ENCODE results near the gene TCF3.
A peak's percentile ranks its signal among the peaks of the same experiment; 100 is the strongest.

Gene TCF3

DNA sequence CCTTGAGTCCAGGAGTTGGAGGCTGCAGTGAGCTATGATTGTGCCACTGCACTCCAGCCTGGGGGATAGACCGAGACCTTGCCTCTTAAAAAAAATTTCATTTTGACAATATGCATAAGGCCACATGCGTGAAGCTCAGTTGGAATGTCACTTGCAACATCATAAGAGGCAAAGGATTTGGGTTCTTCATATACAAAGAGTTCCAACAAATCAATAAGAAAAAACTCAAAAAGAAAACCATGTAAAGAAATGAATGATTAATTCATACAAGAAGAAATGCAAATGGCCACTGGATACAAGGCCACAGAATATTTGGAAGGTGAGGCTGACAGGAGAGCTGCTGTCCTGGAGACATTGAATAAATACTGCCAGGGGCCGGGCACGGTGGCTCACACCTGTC lies 9.6 kb upstream of the TCF3 start:
- Histone ChIP-seq H3K27me3 (no peaks in the 10 kb centered on the region), H3K27ac (peak overlapping the region; percentile 23; the same call in 1 of the 2 replicates), H3K9ac (no peak overlapping the region), H3K4me3 (no peak overlapping the region), H3K4me2 (peak overlapping the region; percentile 88), H3K36me3 (no peaks in the 10 kb centered on the region), H3K4me1 (peaks cover 95% of the 10 kb centered on the region), H3K9me3 (no peaks in the 10 kb centered on the region; the same call in 1 of the 2 replicates), H4K20me1 (no peaks in the 10 kb centered on the region)
- TF ChIP-seq Cebpa-rat (IDR thresholded peaks at IDR 0.05): no peak

DNA sequence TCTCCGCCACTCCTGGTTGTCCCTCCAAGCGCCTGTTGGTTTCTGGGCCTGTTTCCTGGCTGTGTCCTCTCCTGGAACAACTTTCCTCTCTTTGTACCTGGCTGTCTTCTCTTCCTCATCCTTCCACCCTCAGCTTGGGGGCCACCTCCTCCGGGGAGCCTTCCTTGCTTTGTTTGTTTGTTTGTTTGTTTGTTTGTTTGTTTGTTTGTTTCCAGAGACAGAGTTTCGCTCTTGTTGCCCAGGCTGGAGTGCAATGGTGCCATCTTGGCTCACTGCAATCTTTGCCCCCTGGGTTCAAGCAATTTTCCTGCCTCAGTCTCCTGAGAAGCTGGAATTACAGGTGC lies 6.6 kb upstream of the TCF3 start:
- H3K9me3 ChIP-seq: no peaks in the 10 kb centered on the region; the same call in 1 of the 2 replicates
- H3K9ac ChIP-seq: no peak overlapping the region
- H3K27ac ChIP-seq: 0 out of 2 replicates have a peak overlapping the region, but pooled peaks have one; percentile 63
- no peak overlapping the region for H3K4me3 ChIP-seq
- H4K20me1 ChIP-seq: no peaks in the 10 kb centered on the region
- peak overlapping the region; percentile 88 for H3K4me2 ChIP-seq
- TF ChIP-seq Cebpa-rat (IDR thresholded peaks at IDR 0.05): no peak
- no peaks in the 10 kb centered on the region for H3K27me3 ChIP-seq
- peaks cover 97% of the 10 kb centered on the region for H3K4me1 ChIP-seq
- no peaks in the 10 kb centered on the region for H3K36me3 ChIP-seq

GRCh38 chr19:1658150-1659083 lies 6.0 kb upstream of the TCF3 start:
- no peaks in the 10 kb centered on the region for H3K36me3 ChIP-seq
- peak overlapping the region; percentile 63; the same call in 1 of the 2 replicates for H3K27ac ChIP-seq
- no peak overlapping the region for H3K4me3 ChIP-seq
- H3K4me1 ChIP-seq: peaks cover 97% of the 10 kb centered on the region
- H3K4me2 ChIP-seq: peak overlapping the region; percentile 88
- no peaks in the 10 kb centered on the region for H4K20me1 ChIP-seq
- no peak for TF ChIP-seq Cebpa-rat (IDR thresholded peaks at IDR 0.05)
- H3K27me3 ChIP-seq: no peaks in the 10 kb centered on the region
- H3K9me3 ChIP-seq: no peaks in the 10 kb centered on the region; the same call in 1 of the 2 replicates
- no peak overlapping the region; the same call in 1 of the 2 replicates for H3K9ac ChIP-seq

DNA sequence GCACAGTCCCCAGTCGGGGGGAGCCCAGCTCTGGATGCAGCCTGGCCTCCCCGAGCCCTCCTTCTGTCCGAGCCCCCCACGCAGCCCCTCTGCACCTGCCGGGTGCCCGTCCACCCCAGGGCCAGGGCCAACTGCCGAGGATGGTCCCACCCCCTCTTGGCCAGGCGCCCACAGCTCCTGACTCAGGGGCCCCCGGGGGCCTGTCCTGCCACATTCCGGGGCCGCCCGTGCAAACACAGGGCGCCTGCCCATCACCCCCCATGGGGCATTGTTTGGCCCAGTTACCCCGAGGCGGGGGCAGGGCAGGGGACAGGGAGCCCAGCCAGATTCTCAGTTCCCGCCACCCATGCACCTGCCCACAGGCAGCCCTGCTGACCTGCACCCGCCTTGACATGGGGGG lies 5.3 kb upstream of the TCF3 start:
- no peaks in the 10 kb centered on the region for H4K20me1 ChIP-seq
- H3K4me3 ChIP-seq: no peak overlapping the region
- H3K27ac ChIP-seq: peak overlapping the region; percentile 63
- H3K4me2 ChIP-seq: peak overlapping the region; percentile 88
- TF ChIP-seq Cebpa-rat (IDR thresholded peaks at IDR 0.05): no peak
- no peaks in the 10 kb centered on the region for H3K36me3 ChIP-seq
- H3K9me3 ChIP-seq: no peaks in the 10 kb centered on the region; the same call in 1 of the 2 replicates
- H3K9ac ChIP-seq: 0 out of 2 replicates have a peak overlapping the region, but pooled peaks have one; percentile 50
- H3K27me3 ChIP-seq: no peaks in the 10 kb centered on the region
- H3K4me1 ChIP-seq: peaks cover 96% of the 10 kb centered on the region

- H3K9me3 ChIP-seq: no peaks in the 10 kb centered on the region; the same call in 1 of the 2 replicates
- TF ChIP-seq Cebpa-rat (IDR thresholded peaks at IDR 0.05): no peak
- peaks cover 90% of the 10 kb centered on the region for H3K4me1 ChIP-seq
- H3K27ac ChIP-seq: peak overlapping the region; percentile 63; the same call in 1 of the 2 replicates
- H3K9ac ChIP-seq: peak overlapping the region; percentile 50; the same call in 1 of the 2 replicates
- H3K36me3 ChIP-seq: no peaks in the 10 kb centered on the region
- H3K4me2 ChIP-seq: peak overlapping the region; percentile 88
- no peaks in the 10 kb centered on the region for H3K27me3 ChIP-seq
- no peak overlapping the region for H3K4me3 ChIP-seq
- no peaks in the 10 kb centered on the region for H4K20me1 ChIP-seq
These were observed 4.6 kb upstream of the TCF3 start for GRCh38 chr19:1656988-1657536.

DNA sequence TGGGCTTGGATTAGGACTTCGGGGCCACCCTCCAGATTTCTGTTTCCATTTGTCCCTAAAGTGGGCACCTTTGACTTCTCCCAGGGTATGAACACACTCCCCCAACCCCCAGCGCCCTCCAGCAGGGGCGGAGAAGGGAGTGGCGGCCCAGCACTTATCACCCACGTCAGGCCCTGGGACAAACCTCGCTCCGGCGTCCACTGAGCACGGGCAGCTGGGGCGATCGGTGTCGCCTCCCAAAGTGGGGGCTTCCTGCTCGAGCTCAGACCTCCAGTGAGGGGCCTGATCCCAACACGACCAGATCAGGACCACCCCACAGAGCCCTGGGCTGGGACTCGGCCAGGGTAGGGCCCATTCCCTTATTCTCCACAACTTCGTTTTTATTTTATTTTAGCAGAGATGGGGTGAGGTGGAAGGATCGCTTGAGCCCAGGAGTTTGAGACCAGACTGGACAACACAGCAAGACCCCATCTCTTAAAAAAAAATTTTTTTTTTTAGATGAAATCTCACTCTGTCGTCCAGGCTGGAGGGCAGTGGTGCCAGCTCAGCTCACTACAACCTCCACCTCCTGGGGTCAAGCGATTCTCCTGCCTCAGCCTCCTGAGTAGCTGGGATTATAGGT lies 3.7 kb upstream of the TCF3 start:
- H3K4me2 ChIP-seq: peak overlapping the region; percentile 88
- H3K4me3 ChIP-seq: no peak overlapping the region

DNA sequence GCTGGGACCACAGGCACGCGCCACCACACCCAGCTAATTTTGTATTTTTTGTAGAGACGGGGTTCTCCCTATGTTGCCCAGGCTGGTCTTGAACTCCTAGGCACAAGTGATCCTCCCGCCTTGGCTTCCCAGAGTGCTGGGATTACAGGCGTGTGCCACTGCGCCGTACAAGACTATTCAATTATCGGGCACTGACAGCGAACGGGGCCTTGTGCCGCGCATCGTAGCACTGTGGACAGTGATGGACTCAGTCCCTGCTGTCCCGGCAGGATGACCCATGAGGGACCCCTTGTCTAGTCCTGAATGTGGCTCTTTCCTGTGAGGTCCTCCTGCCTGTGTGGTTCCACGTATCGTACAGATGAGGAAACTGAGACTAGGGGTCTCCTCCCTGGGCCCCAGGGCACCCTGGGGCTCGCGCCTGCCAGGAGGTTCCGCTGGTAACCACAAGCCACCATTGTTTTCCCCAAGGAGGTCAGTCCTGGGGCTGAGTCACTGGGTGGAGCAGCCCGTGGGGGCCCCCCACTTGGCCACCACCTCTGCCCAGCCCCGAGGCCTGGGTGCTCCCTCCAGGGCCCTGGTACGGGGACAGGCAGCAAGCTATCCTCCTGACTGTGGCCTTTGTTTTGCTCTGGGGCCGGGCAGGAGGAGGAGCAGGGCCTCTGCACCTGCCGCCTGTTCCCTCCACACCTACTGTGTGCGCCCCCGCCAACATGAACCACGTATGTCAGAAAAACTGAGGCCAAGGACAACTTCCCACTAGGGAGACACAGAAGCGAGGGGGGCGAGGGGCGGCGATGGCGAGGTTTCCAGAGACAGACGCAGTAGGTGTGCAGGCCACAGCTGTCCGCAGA lies 2.9 kb upstream of the TCF3 start:
- no peaks in the 10 kb centered on the region for H3K9me3 ChIP-seq
- H3K4me2 ChIP-seq: peak overlapping the region; percentile 88
- H4K20me1 ChIP-seq: no peaks in the 10 kb centered on the region
- H3K27me3 ChIP-seq: no peaks in the 10 kb centered on the region
- peaks cover 73% of the 10 kb centered on the region for H3K4me1 ChIP-seq
- no peak for TF ChIP-seq Cebpa-rat (IDR thresholded peaks at IDR 0.05)
- no peak overlapping the region for H3K4me3 ChIP-seq
- peak overlapping the region; percentile 23; the same call in 1 of the 2 replicates for H3K9ac ChIP-seq
- peak overlapping the region; percentile 62 for H3K27ac ChIP-seq
- peaks cover under 1% of the 10 kb centered on the region; the same call in 1 of the 2 replicates for H3K36me3 ChIP-seq

More for the DNA sequence above, 3.7 kb upstream of the TCF3 start:
- peak overlapping the region; percentile 62; the same call in 1 of the 2 replicates for H3K27ac ChIP-seq
- peak overlapping the region; percentile 23; the same call in 1 of the 2 replicates for H3K9ac ChIP-seq
- TF ChIP-seq Cebpa-rat (IDR thresholded peaks at IDR 0.05): no peak
- H3K36me3 ChIP-seq: no peaks in the 10 kb centered on the region
- no peaks in the 10 kb centered on the region for H4K20me1 ChIP-seq
- H3K9me3 ChIP-seq: no peaks in the 10 kb centered on the region
- H3K4me1 ChIP-seq: peaks cover 80% of the 10 kb centered on the region
- no peaks in the 10 kb centered on the region for H3K27me3 ChIP-seq

DNA sequence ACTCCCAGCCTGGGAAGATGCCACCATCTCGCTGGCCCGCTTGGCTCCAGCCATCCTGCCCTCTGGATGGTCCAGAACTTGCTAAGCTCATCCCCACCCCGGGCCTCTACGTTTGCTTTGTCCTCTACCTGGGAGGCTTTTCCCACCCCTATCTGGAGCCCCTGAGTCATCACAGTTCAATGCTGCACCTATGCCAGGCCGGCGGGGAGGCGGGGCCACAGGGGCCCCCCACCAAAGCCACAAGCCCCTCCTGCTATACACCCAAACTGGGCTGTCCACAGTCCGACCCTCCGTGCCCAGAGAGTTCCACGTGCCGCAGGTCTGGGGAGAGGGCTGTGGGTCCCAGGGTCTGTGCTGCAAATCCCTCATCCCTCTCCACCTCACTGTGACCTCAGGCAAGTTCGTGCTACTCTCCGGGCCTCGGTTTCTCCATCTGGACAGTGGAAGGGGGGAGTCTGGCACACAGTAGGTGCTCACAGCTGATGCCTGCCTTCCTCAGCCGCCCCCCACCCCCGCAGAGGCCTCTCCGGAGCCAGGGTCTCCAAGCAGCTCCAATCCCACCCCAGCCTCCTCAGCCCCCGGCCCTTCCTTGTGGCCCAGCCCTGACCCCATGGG lies 1.9 kb upstream of the TCF3 start:
- peak overlapping the region; percentile 88 for H3K4me2 ChIP-seq

More for the DNA sequence above, 1.9 kb upstream of the TCF3 start:
- Histone ChIP-seq H3K4me3 (no peak overlapping the region), H3K9me3 (no peaks in the 10 kb centered on the region), H3K36me3 (peaks cover 11% of the 10 kb centered on the region), H3K4me1 (peaks cover 68% of the 10 kb centered on the region), H4K20me1 (no peaks in the 10 kb centered on the region), H3K27ac (0 out of 2 replicates have a peak overlapping the region, but pooled peaks have one; percentile 2), H3K27me3 (no peaks in the 10 kb centered on the region), H3K9ac (0 out of 2 replicates have a peak overlapping the region, but pooled peaks have one; percentile 1)
- TF ChIP-seq Cebpa-rat (IDR thresholded peaks at IDR 0.05): no peak
